Measurements from ENCODE around the gene ITGAE.
"Not testable (repeated sequence)": the region's sequence is repeated elsewhere in the genome, so short reads cannot be mapped to it uniquely, and the experiment has no call there.

The ITGAE gene

DNA sequence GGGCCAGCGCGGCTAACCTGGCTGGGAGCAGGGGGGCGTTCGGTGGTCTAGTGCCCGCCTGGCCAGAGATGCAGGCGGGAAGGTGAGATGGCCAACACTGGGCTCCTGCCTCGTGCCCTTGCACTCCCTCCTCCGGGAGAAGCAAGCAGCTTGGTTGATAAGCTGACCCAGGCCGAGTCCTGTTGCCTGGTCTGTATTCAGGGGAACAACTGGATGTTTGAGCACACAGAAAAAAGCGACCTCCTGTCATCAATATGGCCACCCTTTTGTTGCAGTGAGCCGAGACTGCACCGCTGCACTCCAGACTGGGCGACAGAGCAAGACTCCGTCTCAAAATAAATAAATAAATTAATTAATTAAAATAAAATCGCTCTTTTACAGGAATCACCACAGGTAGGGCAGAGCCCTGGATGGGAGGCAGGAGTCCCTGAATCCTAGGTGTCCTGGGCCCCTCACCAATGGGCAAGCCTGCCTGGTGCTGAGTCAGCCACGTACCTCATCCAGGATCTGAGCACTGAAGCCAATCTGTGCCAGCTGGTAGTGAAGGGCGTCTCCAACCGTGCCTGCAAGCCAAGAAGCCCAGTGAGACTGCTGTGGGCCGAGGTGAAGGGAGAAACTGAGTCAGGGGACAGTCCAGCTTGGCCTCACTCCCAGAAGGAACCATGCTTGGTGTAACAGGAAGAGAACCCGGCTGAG is 45.5 kb downstream of the ITGAE start:
- DNase-seq = no peak

DNA sequence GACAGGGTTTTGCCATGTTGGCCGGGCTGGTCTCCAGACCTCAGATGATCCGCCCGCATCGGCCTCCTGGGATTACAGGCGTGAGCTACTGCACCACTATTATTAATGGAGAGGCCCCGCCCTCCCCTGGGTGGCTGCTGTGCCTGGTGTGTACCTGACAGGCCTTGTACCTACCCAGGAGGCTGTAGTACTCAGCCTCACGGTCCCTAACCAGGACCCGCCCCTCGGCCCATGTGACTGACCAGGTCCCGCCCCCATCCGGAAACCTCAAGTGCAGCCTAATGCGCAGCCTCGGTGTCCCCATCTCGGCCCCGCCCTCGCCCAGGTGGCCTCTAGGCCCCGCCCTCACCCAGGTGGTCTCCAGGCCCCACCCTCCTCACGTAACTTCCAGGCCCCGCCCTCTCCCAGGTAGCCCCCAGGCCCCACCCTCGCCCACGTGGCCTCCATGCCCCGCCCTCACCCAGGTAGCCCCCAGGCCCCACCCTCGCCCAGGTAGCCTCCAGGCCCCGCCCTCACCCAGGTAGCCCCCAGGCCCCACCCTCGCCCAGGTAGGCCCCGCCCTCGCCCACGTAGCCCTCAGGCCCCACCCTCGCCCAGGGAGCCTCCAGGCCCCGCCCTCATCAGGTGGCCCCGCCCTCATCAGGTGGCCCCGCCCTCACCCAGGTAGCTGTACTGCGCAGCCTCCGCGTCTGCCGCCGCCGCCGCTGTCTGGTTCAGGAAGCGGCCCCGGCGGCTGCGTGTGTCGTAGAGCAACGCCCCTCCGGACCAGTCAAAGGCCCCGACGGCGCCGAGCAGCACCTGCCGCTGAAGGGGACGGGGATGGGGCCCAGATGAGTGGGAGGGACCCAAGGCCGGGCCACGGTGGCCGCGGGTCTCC is 46.3 kb downstream of the ITGAE start:
- DNase-seq = no peak

DNA sequence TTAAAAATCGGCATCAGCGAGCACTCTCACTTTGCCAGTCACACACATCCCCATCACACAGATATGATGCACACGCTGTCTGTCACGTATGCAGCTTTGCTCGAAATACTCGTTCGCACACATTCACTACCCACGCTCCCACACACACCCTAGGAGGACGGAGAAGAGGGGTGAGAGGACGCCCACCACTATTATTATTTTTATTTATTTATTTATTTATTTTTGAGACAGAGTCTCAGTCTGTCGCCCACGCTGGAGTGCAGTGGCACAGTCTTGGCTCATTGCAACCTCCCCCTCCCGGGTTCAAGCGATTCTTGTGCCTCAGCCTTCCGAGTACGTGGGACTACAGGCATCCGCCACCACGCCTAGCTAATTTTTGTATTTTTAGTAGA is 46.9 kb downstream of the ITGAE start:
- DNase-seq = no peak

DNA sequence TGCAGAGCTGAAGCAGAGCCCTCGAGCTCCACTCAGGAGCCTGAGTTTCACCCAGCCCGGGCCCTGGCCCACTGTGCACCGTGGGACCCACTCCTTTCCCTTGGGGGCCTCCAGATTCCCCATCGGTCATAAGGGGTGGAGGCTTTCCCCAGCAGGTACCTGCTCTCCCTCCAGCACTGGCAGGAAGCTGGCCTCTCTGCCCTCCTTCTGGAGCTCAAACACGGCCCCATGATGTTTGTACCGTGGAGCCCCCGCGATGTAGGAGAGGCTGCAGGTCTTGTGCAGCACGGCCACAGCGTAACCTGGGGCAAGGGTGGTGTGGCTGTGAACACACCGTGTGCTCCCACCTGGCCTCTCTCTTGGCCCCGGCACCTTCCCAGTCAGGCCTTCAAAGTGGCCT is 47.4 kb downstream of the ITGAE start:
- no peak for DNase-seq

DNA sequence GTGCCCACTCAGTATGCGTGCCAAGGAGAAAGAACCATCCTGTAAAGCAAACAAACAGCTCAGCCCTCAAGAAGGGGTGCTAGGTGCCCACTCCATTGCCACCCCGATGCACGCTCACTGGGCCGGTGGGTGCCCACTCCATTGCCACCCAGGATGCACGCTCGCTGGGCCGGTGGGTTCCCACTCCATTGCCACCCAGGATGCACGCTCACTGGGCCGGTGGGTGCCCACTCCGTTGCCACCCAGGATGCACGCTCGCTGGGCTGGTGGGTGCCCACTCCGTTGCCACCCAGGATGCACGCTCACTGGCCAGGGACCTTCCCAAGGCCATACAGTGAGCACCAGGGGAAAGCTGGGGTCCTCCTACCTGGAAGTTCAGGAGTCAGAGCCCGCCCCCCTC is 49.2 kb downstream of the ITGAE start:
- no peak for DNase-seq

DNA sequence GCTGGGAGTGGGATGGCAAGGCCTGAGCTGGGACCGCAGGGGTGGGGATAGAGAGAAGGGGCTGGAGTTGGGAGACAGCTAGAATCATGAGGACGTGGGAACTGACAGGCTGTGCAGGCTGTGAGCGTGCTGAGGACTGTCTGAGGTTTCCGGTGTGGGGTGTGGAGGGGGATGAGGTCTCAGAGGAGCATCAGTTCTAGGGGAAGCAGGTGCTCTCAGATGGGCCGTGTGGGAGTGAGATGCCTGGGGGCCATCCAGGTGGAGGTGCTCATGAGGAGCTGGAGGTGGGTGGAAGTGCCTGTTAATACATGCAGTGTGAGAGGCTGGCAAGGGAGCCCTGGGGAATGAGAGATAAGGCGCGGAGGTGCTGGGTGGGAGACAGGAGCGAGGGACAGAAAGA is 50.1 kb downstream of the ITGAE start:
- no peak for DNase-seq

DNA sequence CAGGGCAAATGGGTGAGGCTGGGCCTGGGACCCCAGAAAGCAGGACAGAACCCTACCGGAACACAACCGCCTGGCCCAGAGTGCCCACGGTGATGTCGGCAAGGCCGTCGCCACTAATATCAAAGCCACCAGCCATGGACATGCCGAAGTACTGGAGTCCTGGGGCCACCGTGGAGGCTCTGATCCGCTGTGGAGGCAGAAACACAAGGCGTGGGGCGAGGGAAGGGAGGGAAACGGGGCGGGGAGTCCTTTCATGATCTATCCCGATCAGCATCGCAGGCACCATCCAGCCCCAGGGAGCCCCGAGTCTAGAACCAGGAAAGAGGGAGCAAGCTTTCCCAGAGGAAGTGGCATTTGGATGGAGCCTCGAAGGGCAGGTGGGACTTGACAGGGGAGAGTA is 50.7 kb downstream of the ITGAE start:
- DNase-seq = no peak

DNA sequence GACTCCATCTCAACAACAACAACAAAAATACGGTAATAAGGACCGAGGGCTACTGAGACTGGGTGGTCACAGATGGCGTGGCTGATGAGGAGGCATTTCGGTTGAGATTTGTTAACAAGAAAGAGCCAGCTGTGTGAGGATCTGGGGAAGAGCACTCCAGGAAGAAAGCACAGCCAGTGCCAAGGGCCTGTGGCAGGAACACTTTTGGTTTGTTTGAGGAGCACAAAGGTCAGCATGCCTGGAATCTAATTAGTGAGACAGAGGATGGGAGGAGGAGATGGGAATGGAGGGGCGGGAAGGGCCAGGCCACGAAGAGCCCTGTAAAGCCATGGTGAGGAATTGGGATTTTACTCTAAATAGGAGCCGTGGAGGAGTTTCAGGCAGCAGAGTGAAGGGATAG is 52.4 kb downstream of the ITGAE start:
- no peak for DNase-seq

DNA sequence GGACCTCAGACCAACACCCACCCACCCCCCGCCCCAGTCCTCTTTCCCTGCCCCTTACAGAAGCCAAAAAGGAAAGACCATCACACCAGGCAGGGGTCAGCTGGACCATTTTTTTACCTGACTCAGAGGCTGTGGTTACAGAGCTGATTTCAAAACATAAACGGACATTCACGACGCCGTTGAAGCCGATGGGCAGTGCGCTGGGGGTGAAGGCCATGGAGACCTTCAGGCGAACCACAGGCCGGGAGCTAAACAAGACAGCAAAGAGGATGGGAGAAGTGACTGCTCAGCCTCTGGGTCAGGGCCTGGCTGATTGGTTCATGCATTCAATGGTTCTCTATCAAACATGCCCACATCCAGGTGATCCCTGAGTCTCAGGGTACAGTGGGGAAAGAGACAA is 53.2 kb downstream of the ITGAE start:
- DNase-seq = no peak

DNA sequence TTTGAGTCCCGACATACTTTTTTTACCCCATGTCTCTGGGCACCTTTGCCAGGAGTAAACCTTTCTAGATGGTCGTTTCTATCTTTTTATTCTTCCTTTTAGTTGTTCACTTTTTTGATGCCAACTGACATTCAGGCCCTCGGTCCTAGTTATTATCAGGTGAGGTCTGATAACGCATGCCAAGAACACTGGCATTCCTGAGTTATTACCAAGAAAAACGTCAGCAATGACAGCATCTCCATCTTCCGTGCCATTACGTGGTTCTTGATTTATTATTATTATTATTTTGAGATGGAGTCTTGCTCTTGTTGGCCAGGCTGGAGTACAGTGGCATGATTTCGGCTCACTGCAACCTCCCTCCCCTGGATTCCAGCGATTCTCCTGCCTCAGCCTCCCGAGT is 55.9 kb downstream of the ITGAE start:
- DNase-seq = no peak

DNA sequence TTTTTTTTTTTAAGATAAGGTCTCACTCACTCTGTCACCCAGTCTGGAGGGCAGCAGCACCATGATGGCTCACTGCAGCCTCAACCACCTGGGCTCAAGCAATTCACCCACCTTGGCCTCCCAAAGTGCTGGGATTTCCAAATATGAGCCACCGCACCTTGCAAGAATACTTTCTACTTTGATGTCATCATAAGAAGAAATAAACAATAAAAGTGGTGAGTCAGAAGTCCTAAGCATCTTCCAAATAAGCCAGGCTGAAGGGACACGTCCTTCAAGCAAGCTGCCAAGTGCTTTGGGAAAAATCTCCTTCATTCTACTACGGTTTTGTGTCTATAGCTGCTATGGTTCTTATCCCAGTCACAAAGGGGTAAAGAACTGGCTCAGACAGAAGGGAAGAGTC is 57.0 kb downstream of the ITGAE start:
- DNase-seq = no peak

DNA sequence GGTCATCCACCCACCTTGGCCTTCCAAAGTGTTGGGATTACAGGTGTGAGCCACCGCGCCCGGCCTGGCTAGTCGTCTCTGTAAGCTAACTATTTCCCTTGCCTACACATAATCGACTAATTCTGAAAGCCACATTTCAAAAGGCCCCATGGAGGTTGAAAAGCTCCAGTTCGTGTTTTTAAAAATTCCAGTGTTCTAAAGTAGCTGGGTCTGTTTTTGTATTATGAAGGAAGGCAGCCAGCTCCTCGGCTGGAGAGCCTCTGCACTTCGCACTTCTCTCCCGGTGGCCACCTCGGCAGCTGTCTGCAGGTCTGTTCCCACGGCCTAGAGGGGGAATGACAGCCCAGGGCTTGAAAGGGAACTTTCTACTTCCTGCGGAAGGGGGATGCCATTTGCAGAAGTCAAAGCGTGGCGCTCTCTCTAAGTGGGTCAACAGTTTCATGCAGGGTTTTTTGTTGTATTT is 60.3 kb downstream of the ITGAE start:
- no peak for DNase-seq

DNA sequence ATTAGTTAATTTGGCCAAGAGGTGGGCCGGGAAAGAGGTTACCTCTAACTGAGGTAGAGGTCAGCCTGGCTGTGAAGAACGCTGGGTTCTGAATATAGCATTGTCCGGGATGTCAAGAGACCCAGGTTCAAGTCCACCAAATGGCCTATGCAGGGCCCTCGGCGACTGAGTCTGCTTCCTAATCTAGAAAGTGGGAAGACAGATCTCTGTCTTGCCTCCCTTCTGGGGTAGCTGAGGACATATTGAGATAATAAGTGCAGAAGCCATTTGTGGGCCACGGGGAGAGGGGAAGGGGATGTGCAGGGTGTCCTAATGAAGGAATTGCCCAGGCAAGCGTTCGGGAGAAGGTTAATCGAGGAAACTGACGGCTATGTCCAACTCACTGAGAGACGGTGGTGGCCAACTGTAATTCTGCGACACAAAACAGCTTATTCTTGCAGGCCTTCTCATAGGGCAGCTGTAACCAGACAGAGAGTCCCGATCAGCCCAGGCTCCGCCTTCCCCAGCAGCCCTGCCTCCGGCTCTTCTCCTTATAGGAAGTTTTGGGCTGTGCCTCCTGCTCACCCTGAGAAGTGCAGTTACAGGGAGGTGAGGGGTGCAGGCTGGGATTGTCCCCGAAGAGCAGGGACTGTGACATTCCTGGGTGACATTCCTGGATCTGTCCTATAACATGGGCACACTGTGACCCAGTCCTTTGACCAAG is 61.4 kb downstream of the ITGAE start:
- DNase-seq = no peak

DNA sequence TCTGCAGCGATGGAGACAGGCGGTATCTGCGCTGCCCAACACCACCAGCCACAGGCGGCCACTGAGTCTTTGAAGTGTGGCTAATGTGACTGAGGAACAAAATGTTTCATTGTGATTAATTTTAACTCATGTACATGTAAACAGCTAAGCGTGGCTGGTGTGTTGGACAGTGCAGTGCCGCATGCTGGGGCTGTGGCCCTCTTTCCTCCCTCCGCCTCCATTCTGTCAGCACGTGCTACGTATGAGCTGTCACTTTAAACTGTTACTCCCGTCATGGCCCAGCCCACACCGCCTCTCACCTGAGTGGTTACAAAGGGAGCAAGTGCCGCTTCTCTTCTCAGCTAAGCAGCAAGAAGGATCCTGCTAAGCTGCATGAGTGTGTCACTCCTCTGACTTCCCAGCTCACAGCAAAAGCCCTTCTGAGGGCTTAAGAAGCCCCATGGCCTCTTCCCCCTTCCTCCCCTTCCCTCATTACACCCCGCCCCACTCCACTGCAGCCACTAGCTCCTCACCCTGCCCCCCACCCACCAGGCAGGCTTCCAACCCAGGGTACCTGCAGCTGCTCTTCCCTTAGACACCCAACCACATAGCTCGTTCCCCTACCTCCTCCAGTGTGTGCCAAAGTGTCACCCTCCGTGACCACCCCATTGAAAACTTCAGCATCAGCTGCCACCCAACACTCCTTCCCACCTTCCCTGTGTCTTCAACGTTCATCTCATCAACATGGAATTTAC is 62.3 kb downstream of the ITGAE start:
- DNase-seq = no peak

DNA sequence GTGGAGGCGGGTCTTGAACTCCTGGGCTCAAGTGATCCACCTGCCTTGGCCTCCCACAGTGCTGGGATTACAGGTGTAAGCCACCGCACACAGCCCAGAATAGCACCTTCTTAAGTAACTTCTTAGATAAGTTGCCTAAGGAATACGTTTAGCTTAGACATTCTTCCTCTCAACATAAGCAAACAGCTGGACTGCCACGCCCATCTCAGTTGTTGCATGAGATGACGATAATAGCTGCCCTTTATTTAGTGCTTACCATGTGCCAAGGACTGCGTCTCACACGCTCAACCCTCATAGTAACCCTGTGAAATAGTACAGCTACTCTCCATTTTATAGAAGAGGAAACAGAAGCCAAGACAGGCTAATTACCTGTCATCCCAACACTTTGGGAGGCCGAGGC is 65.5 kb downstream of the ITGAE start:
- DNase-seq = no peak

DNA sequence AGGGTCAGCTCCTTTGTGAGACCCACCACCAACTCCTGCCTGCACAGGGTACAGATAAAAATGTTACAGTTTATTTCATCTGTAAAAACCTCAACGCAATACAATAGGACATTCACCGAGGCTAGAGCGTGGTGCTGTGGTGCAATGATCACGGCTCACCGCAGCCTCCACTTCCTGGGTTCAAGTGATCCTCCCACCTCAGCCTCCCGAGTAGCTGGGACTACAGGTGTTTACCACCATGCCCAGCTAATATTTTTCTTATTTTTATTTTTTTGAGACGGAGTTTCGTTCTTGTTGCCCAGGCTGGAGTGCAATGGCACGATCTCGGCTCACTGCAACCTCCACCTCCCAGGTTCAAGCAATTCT is 66.1 kb downstream of the ITGAE start:
- DNase-seq = not testable (repeated sequence)

DNA sequence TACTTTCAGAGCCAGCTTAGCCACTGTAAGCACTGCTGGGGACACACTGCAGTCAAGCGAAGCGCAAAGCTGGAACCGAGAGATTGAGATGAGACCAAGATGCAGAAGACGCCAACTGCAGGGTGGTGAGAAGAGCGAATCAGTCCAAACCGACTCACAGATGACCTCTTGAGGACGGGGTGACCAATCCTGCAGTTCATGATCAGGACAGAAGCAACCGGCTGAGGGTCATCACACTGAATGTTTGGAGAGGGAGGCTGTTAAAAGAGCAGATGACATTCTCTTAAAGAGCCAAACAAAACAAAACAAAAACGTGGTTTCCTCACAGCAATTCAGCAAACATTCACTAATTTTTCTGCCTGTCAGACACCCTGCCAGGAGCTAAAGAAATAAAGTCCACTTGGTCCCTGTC is 68.8 kb downstream of the ITGAE start:
- no peak for DNase-seq

DNA sequence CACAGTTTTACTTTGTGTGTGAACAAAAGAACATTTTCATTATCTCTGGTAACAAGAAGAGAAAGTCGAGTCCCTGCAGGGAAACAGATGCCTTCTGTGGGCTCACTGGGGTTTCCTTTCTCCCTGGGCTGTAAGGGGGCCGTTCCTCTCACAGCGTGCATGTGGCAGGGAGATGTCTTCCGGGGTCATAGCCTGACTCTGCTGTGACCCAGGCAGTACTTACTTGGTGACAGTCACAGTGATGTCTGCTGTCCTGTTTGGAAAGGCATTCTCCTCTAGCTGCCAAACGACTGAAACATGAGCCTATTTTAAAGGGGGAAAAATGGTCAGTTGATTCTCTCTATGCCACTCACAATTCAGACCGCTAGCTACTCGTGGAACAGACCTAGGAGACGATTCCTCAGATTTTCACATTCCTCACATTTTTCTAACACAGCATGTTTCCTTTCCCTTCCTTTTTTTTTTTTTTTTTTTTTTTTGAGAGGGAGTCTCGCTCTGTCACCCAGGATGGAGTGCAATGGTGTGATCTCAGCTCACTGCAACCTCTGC is 70.0 kb downstream of the ITGAE start:
- DNase-seq = no peak

DNA sequence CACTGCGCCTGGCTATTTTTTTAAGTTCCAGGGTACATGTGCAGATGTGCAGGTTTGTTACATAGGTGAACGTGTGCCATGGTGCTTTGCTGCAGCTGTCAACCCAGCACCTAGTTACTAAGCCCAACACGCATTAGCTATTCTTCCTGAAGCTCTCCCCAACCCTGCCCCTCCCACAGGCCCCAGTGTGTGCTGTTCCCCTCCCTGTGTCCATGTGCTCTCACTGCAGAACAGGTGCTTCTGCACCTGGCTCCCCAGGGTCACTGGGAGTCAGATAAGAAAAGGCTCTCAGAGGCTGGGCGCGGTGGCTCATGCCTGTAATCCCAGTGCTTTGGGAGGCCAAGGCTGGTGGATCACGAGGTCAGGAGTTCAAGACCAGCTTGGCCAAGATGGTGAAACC is 71.1 kb downstream of the ITGAE start:
- no peak for DNase-seq

DNA sequence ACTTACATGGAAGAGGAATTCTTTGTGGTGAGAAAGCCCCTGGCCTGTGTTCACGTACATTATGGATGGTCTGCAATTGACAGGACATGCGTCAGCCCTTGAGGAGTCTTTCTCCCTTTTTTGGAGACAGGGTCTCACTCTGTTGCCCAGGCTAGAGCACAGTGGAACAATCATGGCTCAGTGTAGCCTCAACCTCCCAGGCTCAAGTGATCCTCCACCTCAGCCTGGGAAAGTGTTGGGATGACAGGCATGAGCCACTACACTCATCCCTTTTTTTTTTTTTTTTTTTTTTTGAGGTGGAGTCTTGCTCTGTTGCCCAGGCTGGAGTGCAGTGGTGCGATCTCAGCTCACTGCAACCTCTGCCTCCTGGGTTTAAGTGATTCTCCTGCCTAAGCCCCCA is 72.9 kb downstream of the ITGAE start:
- DNase-seq = not testable (repeated sequence)

DNA sequence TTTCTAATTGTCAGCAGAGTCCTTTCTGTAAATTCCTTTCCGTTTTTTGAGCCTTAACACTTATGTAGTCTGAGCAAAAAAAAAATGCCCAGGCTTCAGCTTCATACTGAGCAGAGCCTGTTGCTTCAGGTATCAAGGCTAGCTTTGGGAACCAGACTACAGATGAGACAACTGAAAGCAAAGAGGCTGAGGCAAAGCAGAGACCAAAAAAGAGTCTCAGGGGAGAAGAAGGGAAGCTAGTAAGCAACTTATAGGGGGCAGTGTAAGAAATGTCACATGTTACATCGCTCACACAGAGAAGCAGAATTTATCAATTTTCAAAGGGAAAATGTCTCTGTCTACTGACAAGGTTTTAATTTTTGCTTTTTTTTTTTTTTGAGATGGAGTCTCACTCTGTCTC is 73.9 kb downstream of the ITGAE start:
- no peak for DNase-seq

DNA sequence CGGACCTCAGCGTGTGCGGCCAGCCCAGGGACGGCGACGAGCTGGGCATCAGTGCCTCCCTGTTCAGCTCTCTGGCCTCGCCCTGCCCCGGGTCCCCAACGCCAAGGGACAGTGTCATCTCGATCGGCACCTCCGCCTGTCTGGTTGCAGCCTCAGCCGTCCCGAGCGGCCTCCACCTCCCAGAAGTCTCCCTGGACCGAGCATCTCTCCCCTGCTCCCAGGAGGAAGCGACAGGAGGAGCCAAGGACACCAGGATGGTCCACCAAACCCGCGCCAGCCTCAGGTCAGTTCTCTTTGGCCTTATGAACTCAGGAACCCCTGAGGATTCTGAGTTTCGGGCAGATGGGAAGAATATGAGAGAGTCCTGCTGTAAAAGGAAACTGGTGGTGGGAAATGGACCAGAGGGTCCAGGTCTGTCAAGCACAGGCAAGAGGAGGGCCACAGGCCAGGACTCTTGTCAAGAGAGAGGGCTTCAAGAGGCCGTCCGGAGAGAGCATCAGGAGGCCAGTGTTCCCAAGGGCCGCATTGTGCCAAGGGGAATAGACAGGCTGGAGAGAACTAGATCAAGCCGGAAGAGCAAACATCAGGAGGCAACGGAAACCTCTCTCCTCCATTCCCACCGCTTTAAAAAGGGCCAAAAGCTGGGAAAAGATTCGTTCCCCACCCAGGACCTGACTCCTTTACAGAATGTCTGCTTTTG is 76.5 kb downstream of the ITGAE start:
- no peak for DNase-seq

Data from NCI-H446 (cell line).